KMS-11 (cell line): ENCODE data around the gene TUBA1A.
"Not testable (repeated sequence)": the region's sequence is repeated elsewhere in the genome, so short reads cannot be mapped to it uniquely, and the experiment has no call there.

Source experiments
- H2AFZ ChIP-seq: fragments of 200-600 bp; sonication (generic); 2 replicates; pipeline ENCODE4 v1.6.1; 2016; ENCODE audit warnings: antibody characterized with exemption, mixed run types, low read depth
- H3K27ac ChIP-seq: fragments of 200-600 bp; sonication (generic); 2 replicates; pipeline ENCODE4 v1.6.1; 2016; ENCODE audit warnings: mild to moderate bottlenecking, mixed run types
- H3K27me3 ChIP-seq: fragments of 200-600 bp; sonication (generic); 2 replicates; pipeline ENCODE4 v1.6.1; 2017; ENCODE audit warnings: mild to moderate bottlenecking, low read depth, mixed run types, moderate library complexity; ENCODE audit not compliant: insufficient read depth
- H3K36me3 ChIP-seq: fragments of 200-600 bp; sonication (generic); 2 replicates; pipeline ENCODE4 v1.6.1; 2017; ENCODE audit warnings: mild to moderate bottlenecking, mixed run types; ENCODE audit not compliant: insufficient read depth
- H3K4me1 ChIP-seq: fragments of 200-600 bp; sonication (generic); 2 replicates; pipeline ENCODE4 v1.6.1; 2016; ENCODE audit warnings: mild to moderate bottlenecking, low read depth, mixed run types; ENCODE audit not compliant: poor library complexity, severe bottlenecking
- H3K4me2 ChIP-seq: fragments of 200-600 bp; sonication (generic); 2 replicates; pipeline ENCODE4 v1.7.0; 2016; ENCODE audit warnings: mild to moderate bottlenecking, mixed run types
- H3K4me3 ChIP-seq: fragments of 200-600 bp; sonication (generic); IDR thresholded peaks from 2 replicates; pipeline ENCODE4 v1.6.1; 2017; ENCODE audit warnings: low read depth, low read length, mixed read lengths; ENCODE audit not compliant: insufficient read depth
- H3K79me2 ChIP-seq: fragments of 200-600 bp; sonication (generic); 2 replicates; pipeline ENCODE4 v1.6.1; 2016; ENCODE audit warnings: low read depth, mixed run types; ENCODE audit not compliant: insufficient read depth
- H3K9ac ChIP-seq: fragments of 200-600 bp; sonication (generic); 2 replicates; pipeline ENCODE4 v1.6.1; 2016; ENCODE audit warnings: mild to moderate bottlenecking, mixed run types
- H4K20me1 ChIP-seq: fragments of 200-600 bp; sonication (generic); 2 replicates; pipeline ENCODE4 v1.6.1; 2016; ENCODE audit warnings: mild to moderate bottlenecking, mixed run types; ENCODE audit not compliant: insufficient read depth
- TF ChIP-seq, protein P1 (sequence below): fragments of 200-600 bp; sonication (generic); conservative IDR thresholded peaks from 2 replicates; pipeline ENCODE4 v1.6.1; 2017; ENCODE audit warnings: low read depth, mild to moderate bottlenecking, antibody characterized with exemption, low read length, moderate library complexity, mixed read lengths

TUBA1A gene

GRCh38 chr12:49198431-49199155, 9.7 kb upstream of the TUBA1A start:
- H3K27ac ChIP-seq, result no peak overlapping the region
- H2AFZ ChIP-seq, result no peak overlapping the region
- H3K27me3 ChIP-seq, result no peaks in the 10 kb centered on the region
- no peak overlapping the region for H3K4me3 ChIP-seq
- no peak overlapping the region for H3K4me2 ChIP-seq
- H3K36me3 ChIP-seq, result no peaks in the 10 kb centered on the region
- no peaks in the 10 kb centered on the region for H3K79me2 ChIP-seq
- no peak overlapping the region for H3K9ac ChIP-seq
- no peaks in the 10 kb centered on the region for H3K4me1 ChIP-seq
- no peaks in the 10 kb centered on the region for H4K20me1 ChIP-seq
- TF ChIP-seq, protein P1, sequence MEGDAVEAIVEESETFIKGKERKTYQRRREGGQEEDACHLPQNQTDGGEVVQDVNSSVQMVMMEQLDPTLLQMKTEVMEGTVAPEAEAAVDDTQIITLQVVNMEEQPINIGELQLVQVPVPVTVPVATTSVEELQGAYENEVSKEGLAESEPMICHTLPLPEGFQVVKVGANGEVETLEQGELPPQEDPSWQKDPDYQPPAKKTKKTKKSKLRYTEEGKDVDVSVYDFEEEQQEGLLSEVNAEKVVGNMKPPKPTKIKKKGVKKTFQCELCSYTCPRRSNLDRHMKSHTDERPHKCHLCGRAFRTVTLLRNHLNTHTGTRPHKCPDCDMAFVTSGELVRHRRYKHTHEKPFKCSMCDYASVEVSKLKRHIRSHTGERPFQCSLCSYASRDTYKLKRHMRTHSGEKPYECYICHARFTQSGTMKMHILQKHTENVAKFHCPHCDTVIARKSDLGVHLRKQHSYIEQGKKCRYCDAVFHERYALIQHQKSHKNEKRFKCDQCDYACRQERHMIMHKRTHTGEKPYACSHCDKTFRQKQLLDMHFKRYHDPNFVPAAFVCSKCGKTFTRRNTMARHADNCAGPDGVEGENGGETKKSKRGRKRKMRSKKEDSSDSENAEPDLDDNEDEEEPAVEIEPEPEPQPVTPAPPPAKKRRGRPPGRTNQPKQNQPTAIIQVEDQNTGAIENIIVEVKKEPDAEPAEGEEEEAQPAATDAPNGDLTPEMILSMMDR, result no peak

DNA sequence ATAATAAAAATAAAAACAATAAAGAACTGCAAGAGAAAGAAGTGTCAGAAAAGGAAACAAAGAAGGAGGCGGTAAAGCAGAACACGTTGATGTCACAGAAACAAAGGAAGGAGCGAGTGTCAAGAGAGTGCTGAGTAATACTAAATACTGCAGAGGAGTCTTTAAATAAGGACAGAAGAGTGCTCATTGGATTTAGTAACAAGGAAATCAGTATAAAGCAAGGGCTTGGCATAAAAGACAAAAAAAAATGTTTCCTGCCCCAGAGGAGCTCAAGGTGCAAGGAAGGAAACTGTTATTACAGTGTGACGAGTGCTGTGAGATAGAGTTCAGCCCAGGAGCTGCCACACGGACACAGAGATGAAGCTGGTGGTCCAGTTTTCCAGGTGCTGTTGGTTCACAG, 8.4 kb upstream of the TUBA1A start:
- no peak overlapping the region for H3K4me2 ChIP-seq
- H2AFZ ChIP-seq, result no peak overlapping the region
- no peak overlapping the region for H3K27ac ChIP-seq
- no peak overlapping the region for H3K9ac ChIP-seq
- H3K27me3 ChIP-seq, result no peaks in the 10 kb centered on the region
- H4K20me1 ChIP-seq, result no peaks in the 10 kb centered on the region
- no peaks in the 10 kb centered on the region for H3K4me1 ChIP-seq
- H3K4me3 ChIP-seq, result no peak overlapping the region
- H3K79me2 ChIP-seq, result no peaks in the 10 kb centered on the region
- TF ChIP-seq, protein P1, result no peak
- no peaks in the 10 kb centered on the region for H3K36me3 ChIP-seq

DNA sequence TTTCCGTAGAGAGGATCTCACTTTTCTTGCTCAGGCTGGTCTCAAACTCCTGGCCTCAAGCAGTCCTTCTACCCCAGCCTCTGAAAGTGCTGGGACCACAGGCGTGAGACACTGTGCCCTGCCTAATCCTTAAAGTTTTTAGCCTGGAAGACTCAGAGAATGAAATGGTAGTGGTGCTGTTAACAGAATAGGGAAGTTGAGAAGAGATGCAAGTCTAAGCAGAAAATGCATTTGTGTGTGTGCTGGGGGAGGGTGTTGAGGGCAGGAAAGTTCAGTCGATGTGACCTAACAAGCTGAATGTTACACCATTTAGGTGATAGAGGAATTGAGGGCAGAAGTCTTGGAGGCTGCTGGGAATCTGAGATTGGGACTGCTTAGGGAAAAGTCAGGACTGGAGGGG, 6.9 kb upstream of the TUBA1A start:
- Histone ChIP-seq H3K27ac (no peak overlapping the region), H2AFZ (no peak overlapping the region)

GRCh38 chr12:49193746-49194145, 4.9 kb upstream of the TUBA1A start:
- not testable (repeated sequence) for H3K4me3 ChIP-seq, H3K36me3 ChIP-seq, H2AFZ ChIP-seq, H3K79me2 ChIP-seq, H3K9ac ChIP-seq, H3K27ac ChIP-seq, H3K27me3 ChIP-seq, H4K20me1 ChIP-seq, H3K4me2 ChIP-seq
- H3K4me1 ChIP-seq, result peaks cover 14% of the 10 kb centered on the region

More for the DNA sequence above, 6.9 kb upstream of the TUBA1A start:
- Histone ChIP-seq H3K9ac (no peak overlapping the region), H4K20me1 (no peaks in the 10 kb centered on the region), H3K79me2 (no peaks in the 10 kb centered on the region), H3K36me3 (no peaks in the 10 kb centered on the region), H3K4me2 (no peak overlapping the region), H3K4me3 (no peak overlapping the region), H3K4me1 (no peaks in the 10 kb centered on the region), H3K27me3 (no peaks in the 10 kb centered on the region)
- TF ChIP-seq, protein P1, result no peak

- H3K9ac ChIP-seq, H3K36me3 ChIP-seq, H2AFZ ChIP-seq, H3K27ac ChIP-seq, H3K4me3 ChIP-seq, H3K4me2 ChIP-seq, H4K20me1 ChIP-seq, H3K79me2 ChIP-seq, H3K27me3 ChIP-seq: not testable (repeated sequence)
- peaks cover 24% of the 10 kb centered on the region for H3K4me1 ChIP-seq
Observed at GRCh38 chr12:49191498-49191897, 2.6 kb upstream of the TUBA1A start.
